ENCODE results near the gene SLC4A8. TPM values are rescaled to one million over a fixed set of nuclear protein-coding genes. Genes with fewer than 3 reads are reported as not detected.
A peak's percentile ranks its signal among the peaks of the same experiment; 100 is the strongest.
"Not testable (repeated sequence)": the region's sequence is repeated elsewhere in the genome, so short reads cannot be mapped to it uniquely, and the experiment has no call there.

SLC4A8 gene
- polyA plus RNA-seq, 3 donors: 2.8 to 5.2 (median 4.3) TPM

- no peak for DNase-seq
Observed at GRCh38 chr12:51424094-51424661, 453 bp upstream of the SLC4A8 start.

- no peak for DNase-seq
Observed at GRCh38 chr12:51428256-51428655, 3.6 kb downstream of the SLC4A8 start.

- DNase-seq: no peak
Observed at GRCh38 chr12:51429700-51430099, 5.1 kb downstream of the SLC4A8 start.

GRCh38 chr12:51430196-51430895 is 5.7 kb downstream of the SLC4A8 start:
- no peak for DNase-seq

- no peak for DNase-seq
Observed at GRCh38 chr12:51432921-51433320, 8.3 kb downstream of the SLC4A8 start.

GRCh38 chr12:51434305-51434704 is 9.7 kb downstream of the SLC4A8 start:
- DNase-seq: no peak

GRCh38 chr12:51437431-51437830 is 12.8 kb downstream of the SLC4A8 start:
- no peak for DNase-seq

GRCh38 chr12:51439330-51439729 is 14.7 kb downstream of the SLC4A8 start:
- no peak for DNase-seq

GRCh38 chr12:51441583-51441982 is 17.0 kb downstream of the SLC4A8 start:
- DNase-seq: no peak

- DNase-seq: no peak
Observed at GRCh38 chr12:51442324-51442723, 17.7 kb downstream of the SLC4A8 start.

- DNase-seq: no peak
Observed at GRCh38 chr12:51443573-51443972, 18.9 kb downstream of the SLC4A8 start.

- DNase-seq: no peak
Observed at GRCh38 chr12:51448618-51449256, 24.1 kb downstream of the SLC4A8 start.

- DNase-seq: no peak
Observed at GRCh38 chr12:51449580-51450246, 25.1 kb downstream of the SLC4A8 start.

- no peak for DNase-seq
Observed at GRCh38 chr12:51450333-51450732, 25.7 kb downstream of the SLC4A8 start.

- peak; percentile 22 for DNase-seq
Observed at GRCh38 chr12:51450806-51451205, 26.2 kb downstream of the SLC4A8 start.

GRCh38 chr12:51454016-51454415 is 29.4 kb downstream of the SLC4A8 start:
- not testable (repeated sequence) for DNase-seq

- DNase-seq: not testable (repeated sequence)
Observed at GRCh38 chr12:51455050-51455449, 30.4 kb downstream of the SLC4A8 start.

- DNase-seq: no peak
Observed at GRCh38 chr12:51458635-51459034, 34.0 kb downstream of the SLC4A8 start.

- DNase-seq: no peak
Observed at GRCh38 chr12:51460519-51460918, 35.9 kb downstream of the SLC4A8 start.

- no peak for DNase-seq
Observed at GRCh38 chr12:51465491-51465890, 40.9 kb downstream of the SLC4A8 start.

- no peak for DNase-seq
Observed at GRCh38 chr12:51470116-51470515, 45.5 kb downstream of the SLC4A8 start.

- DNase-seq: no peak
Observed at GRCh38 chr12:51471111-51471864, 46.7 kb downstream of the SLC4A8 start.
